Breast epithelium (tissue), 3 donors: ENCODE data around the gene CHST1.

ENCODE experiments used
- POLR2A ChIP-seq: fragments of 450-650 bp; IDR thresholded peaks from one replicate; pipeline ENCODE4 v1.6.1; 2016; ENCODE audit warnings: antibody characterized with exemption, mild to moderate bottlenecking, moderate library complexity
- TF ChIP-seq, protein P1 (sequence below), 3 donors: fragments of 450-650 bp; IDR thresholded peaks; one replicate each; pipeline ENCODE4 v1.5.1; 2016 to 2017; ENCODE audit warnings: antibody characterized with exemption in 3 of 3, mild to moderate bottlenecking in 3 of 3, moderate library complexity in 3 of 3

DNA sequence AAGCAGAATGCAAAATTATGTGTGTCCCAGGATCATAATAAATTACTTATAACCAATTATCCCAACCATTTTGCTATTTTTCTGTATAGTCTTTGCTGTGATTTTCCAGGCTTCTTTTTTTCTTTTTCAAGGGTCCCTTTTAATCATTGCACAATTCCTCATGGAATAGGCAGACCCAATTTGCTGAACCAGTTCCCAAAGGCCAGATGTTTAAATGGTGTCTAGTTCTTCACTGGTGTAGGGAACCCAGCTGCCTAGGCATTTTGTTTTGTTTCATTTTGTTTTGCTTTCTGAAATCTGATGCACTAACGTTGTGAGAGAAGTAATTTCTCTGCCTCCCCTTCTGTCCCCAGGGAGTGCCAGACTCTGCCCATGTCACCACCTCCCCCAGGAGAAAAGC lies 60.4 kb downstream of the CHST1 start:
- TF ChIP-seq POLR2A: no peak
- TF ChIP-seq, protein P1, sequence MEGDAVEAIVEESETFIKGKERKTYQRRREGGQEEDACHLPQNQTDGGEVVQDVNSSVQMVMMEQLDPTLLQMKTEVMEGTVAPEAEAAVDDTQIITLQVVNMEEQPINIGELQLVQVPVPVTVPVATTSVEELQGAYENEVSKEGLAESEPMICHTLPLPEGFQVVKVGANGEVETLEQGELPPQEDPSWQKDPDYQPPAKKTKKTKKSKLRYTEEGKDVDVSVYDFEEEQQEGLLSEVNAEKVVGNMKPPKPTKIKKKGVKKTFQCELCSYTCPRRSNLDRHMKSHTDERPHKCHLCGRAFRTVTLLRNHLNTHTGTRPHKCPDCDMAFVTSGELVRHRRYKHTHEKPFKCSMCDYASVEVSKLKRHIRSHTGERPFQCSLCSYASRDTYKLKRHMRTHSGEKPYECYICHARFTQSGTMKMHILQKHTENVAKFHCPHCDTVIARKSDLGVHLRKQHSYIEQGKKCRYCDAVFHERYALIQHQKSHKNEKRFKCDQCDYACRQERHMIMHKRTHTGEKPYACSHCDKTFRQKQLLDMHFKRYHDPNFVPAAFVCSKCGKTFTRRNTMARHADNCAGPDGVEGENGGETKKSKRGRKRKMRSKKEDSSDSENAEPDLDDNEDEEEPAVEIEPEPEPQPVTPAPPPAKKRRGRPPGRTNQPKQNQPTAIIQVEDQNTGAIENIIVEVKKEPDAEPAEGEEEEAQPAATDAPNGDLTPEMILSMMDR (IDR thresholded peaks at IDR 0.05): no peak
